ENCODE results near the gene BIN1.

Gene BIN1

GRCh38 chr2:127106991-127107621 is at the start of gene BIN1:
Gene BIN1 (minus strand): TSS chr2:127107154. CDS start chr2:127106943, 211 bp downstream.
- peak; percentile 76 for DNase-seq

GRCh38 chr2:127155947-127156346 is 49.0 kb upstream of the BIN1 start:
- DNase-seq = no peak

GRCh38 chr2:127155028-127155581 is 48.2 kb upstream of the BIN1 start:
- no peak for DNase-seq

- no peak for DNase-seq
Observed at GRCh38 chr2:127154396-127154795, 47.4 kb upstream of the BIN1 start.

- DNase-seq = no peak
Observed at GRCh38 chr2:127153691-127154158, 46.8 kb upstream of the BIN1 start.

GRCh38 chr2:127150996-127151395 is 44.0 kb upstream of the BIN1 start:
- DNase-seq = no peak

GRCh38 chr2:127149384-127149783 is 42.4 kb upstream of the BIN1 start:
- DNase-seq = no peak

GRCh38 chr2:127146820-127147502 is 40.0 kb upstream of the BIN1 start:
- DNase-seq = no peak

GRCh38 chr2:127146071-127146725 is 39.2 kb upstream of the BIN1 start:
- DNase-seq = no peak

GRCh38 chr2:127145280-127145895 is 38.4 kb upstream of the BIN1 start:
- DNase-seq = no peak

GRCh38 chr2:127143841-127144782 is 37.2 kb upstream of the BIN1 start:
- no peak for DNase-seq

GRCh38 chr2:127142663-127143630 is 36.0 kb upstream of the BIN1 start:
- DNase-seq = no peak

GRCh38 chr2:127140538-127140937 is 33.6 kb upstream of the BIN1 start:
- DNase-seq = no peak

- DNase-seq = no peak
Observed at GRCh38 chr2:127139766-127140165, 32.8 kb upstream of the BIN1 start.

- no peak for DNase-seq
Observed at GRCh38 chr2:127138281-127138680, 31.3 kb upstream of the BIN1 start.

GRCh38 chr2:127137741-127138140 is 30.8 kb upstream of the BIN1 start:
- no peak for DNase-seq

- no peak for DNase-seq
Observed at GRCh38 chr2:127137225-127137624, 30.3 kb upstream of the BIN1 start.

GRCh38 chr2:127134833-127135830 is 28.2 kb upstream of the BIN1 start:
- no peak for DNase-seq

GRCh38 chr2:127134235-127134634 is 27.3 kb upstream of the BIN1 start:
- DNase-seq = no peak

- no peak for DNase-seq
Observed at GRCh38 chr2:127133793-127134192, 26.8 kb upstream of the BIN1 start.

Data from stimulated activated CD4-positive, alpha-beta T cell treated with anti-CD3 and anti-CD28 coated beads, Interleukin-4, amount 100 ng/mL, for 1 hour (primary cell).